Measurements from ENCODE around the gene LY9. TPM values are rescaled to one million over a fixed set of nuclear protein-coding genes. Genes with fewer than 3 reads are reported as not detected.

The LY9 gene
- total RNA-seq, 2 donors from 2014 or later = not detected

- Mint-ChIP-seq H3K4me3 (no peak overlapping the region), H3K9me3 (peaks cover 14% of the 10 kb centered on the region), H3K27me3 (ENCODE audit: insufficient read depth) (peaks cover 5% of the 10 kb centered on the region), H3K36me3 (ENCODE audit: low read depth) (no peaks in the 10 kb centered on the region), H3K27ac (no peak overlapping the region), H3K4me1 (no peaks in the 10 kb centered on the region)
- Histone ChIP-seq H3K9ac (ENCODE audit: extremely low read depth, low read length, poor library complexity, severe bottlenecking) (no peak overlapping the region), H3K4me3 (ENCODE audit: low read length) (no peak overlapping the region), H3K27ac (ENCODE audit: low read depth, low read length) (no peak overlapping the region), H3K9me3 (ENCODE audit: control insufficient read depth, low read length) (peaks cover 11% of the 10 kb centered on the region), H3K4me1 (ENCODE audit: control insufficient read depth, insufficient read depth, low read length) (no peaks in the 10 kb centered on the region), H3K36me3 (ENCODE audit: control insufficient read depth, insufficient read depth, low read length) (no peaks in the 10 kb centered on the region), H3K27me3 (ENCODE audit: control insufficient read depth, insufficient read depth, low read length, poor library complexity, severe bottlenecking) (no peaks in the 10 kb centered on the region)
- DNase-seq = no peak
- 96% methylated on average over 31 to 43 of the region's 43 CpGs for WGBS, 2 experiments (ENCODE audit: insufficient coverage in 1 of 2, insufficient read length in 1 of 2)
- no peak for TF ChIP-seq CTCF (conservative IDR thresholded peaks at IDR 0.05)
Observed at GRCh38 chr1:160801836-160802580, 6.0 kb downstream of the LY9 start.

- Histone ChIP-seq H3K4me3 (ENCODE audit: low read length) (no peak overlapping the region), H3K36me3 (ENCODE audit: control insufficient read depth, insufficient read depth, low read length) (no peaks in the 10 kb centered on the region), H3K9ac (ENCODE audit: extremely low read depth, low read length, poor library complexity, severe bottlenecking) (no peak overlapping the region), H3K4me1 (ENCODE audit: control insufficient read depth, insufficient read depth, low read length) (no peaks in the 10 kb centered on the region), H3K9me3 (ENCODE audit: control insufficient read depth, low read length) (peaks cover 17% of the 10 kb centered on the region), H3K27ac (ENCODE audit: low read depth, low read length) (no peak overlapping the region), H3K27me3 (ENCODE audit: control insufficient read depth, insufficient read depth, low read length, poor library complexity, severe bottlenecking) (no peaks in the 10 kb centered on the region)
- 67% methylated on average over 1 of the region's 1 CpG; no CpG with 5 or more reads in 1 of the 2 experiments for WGBS, 2 experiments (ENCODE audit: insufficient coverage in 1 of 2, insufficient read length in 1 of 2)
- no peaks in the 10 kb centered on the region for H3K36me3 Mint-ChIP-seq (ENCODE audit: low read depth)
- H3K9me3 Mint-ChIP-seq = peaks cover 19% of the 10 kb centered on the region
- peak; percentile 60 for TF ChIP-seq CTCF (conservative IDR thresholded peaks at IDR 0.05)
- peaks cover 5% of the 10 kb centered on the region for H3K27me3 Mint-ChIP-seq (ENCODE audit: insufficient read depth)
- no peaks in the 10 kb centered on the region for H3K4me1 Mint-ChIP-seq
- H3K4me3 Mint-ChIP-seq = no peak overlapping the region
- no peak overlapping the region for H3K27ac Mint-ChIP-seq
- no peak for DNase-seq
Observed at GRCh38 chr1:160806109-160806665, 10.2 kb downstream of the LY9 start.

GRCh38 chr1:160806784-160807183 is 10.8 kb downstream of the LY9 start:
- no peaks in the 10 kb centered on the region for H3K4me1 Mint-ChIP-seq
- Histone ChIP-seq H3K27ac (ENCODE audit: low read depth, low read length) (no peak overlapping the region), H3K4me3 (ENCODE audit: low read length) (no peak overlapping the region), H3K9ac (ENCODE audit: extremely low read depth, low read length, poor library complexity, severe bottlenecking) (no peak overlapping the region), H3K9me3 (ENCODE audit: control insufficient read depth, low read length) (peaks cover 17% of the 10 kb centered on the region), H3K4me1 (ENCODE audit: control insufficient read depth, insufficient read depth, low read length) (no peaks in the 10 kb centered on the region), H3K36me3 (ENCODE audit: control insufficient read depth, insufficient read depth, low read length) (no peaks in the 10 kb centered on the region), H3K27me3 (ENCODE audit: control insufficient read depth, insufficient read depth, low read length, poor library complexity, severe bottlenecking) (no peaks in the 10 kb centered on the region)
- peaks cover 19% of the 10 kb centered on the region for H3K9me3 Mint-ChIP-seq
- no peak overlapping the region for H3K27ac Mint-ChIP-seq
- no peak for TF ChIP-seq CTCF (conservative IDR thresholded peaks at IDR 0.05)
- H3K4me3 Mint-ChIP-seq = no peak overlapping the region
- no peaks in the 10 kb centered on the region for H3K36me3 Mint-ChIP-seq (ENCODE audit: low read depth)
- no peak for DNase-seq
- H3K27me3 Mint-ChIP-seq (ENCODE audit: insufficient read depth) = peaks cover 5% of the 10 kb centered on the region

Data from endodermal cell (in vitro differentiated cells).